Measurements from ENCODE around the gene KDM6B.
A peak's percentile ranks its signal among the peaks of the same experiment; 100 is the strongest.
"Not testable (repeated sequence)": the region's sequence is repeated elsewhere in the genome, so short reads cannot be mapped to it uniquely, and the experiment has no call there.

The KDM6B gene

GRCh38 chr17:7833795-7834541 lies at the start of gene KDM6B:
Gene KDM6B (plus strand): TSS chr17:7834217. CDS start chr17:7845555, 11,338 bp downstream.
- H3K4me1 Mint-ChIP-seq = peaks cover 53% of the 10 kb centered on the region
- no peaks in the 10 kb centered on the region for H3K9me3 Mint-ChIP-seq
- peak within 1 kb of the TSS; percentile 97 for H3K27ac Mint-ChIP-seq
- DNase-seq (ENCODE audit: low spot score in 2 of 2) = peak; percentile 82 to 95
- H3K36me3 Mint-ChIP-seq = peaks cover 36% of the 10 kb centered on the region
- peak; percentile 80 for ATAC-seq
- peak within 1 kb of the TSS; percentile 99 for H3K4me3 Mint-ChIP-seq

GRCh38 chr17:7786866-7787265 lies 47.2 kb upstream of the KDM6B start:
- H3K4me1 Mint-ChIP-seq = no peaks in the 10 kb centered on the region
- H3K9me3 Mint-ChIP-seq = no peaks in the 10 kb centered on the region
- H3K4me3 Mint-ChIP-seq = no peak overlapping the region
- H3K36me3 Mint-ChIP-seq = no peaks in the 10 kb centered on the region
- ATAC-seq = no peak
- DNase-seq (ENCODE audit: low spot score in 2 of 2) = no peak
- H3K27ac Mint-ChIP-seq = no peak overlapping the region

GRCh38 chr17:7789131-7789530 lies 44.9 kb upstream of the KDM6B start:
- Mint-ChIP-seq H3K36me3 (no peaks in the 10 kb centered on the region), H3K9me3 (no peaks in the 10 kb centered on the region), H3K27ac (peak overlapping the region; percentile 51), H3K4me3 (no peak overlapping the region), H3K4me1 (no peaks in the 10 kb centered on the region)
- DNase-seq (ENCODE audit: low spot score in 2 of 2) = no peak
- ATAC-seq = no peak

GRCh38 chr17:7790150-7790549 lies 43.9 kb upstream of the KDM6B start:
- no peak overlapping the region for H3K27ac Mint-ChIP-seq
- no peaks in the 10 kb centered on the region for H3K9me3 Mint-ChIP-seq
- DNase-seq (ENCODE audit: low spot score in 2 of 2) (no peak), ATAC-seq (no peak)
- H3K4me1 Mint-ChIP-seq = no peaks in the 10 kb centered on the region
- no peak overlapping the region for H3K4me3 Mint-ChIP-seq
- H3K36me3 Mint-ChIP-seq = no peaks in the 10 kb centered on the region

- no peak for DNase-seq (ENCODE audit: low spot score in 2 of 2)
- no peaks in the 10 kb centered on the region for H3K9me3 Mint-ChIP-seq
- no peaks in the 10 kb centered on the region for H3K36me3 Mint-ChIP-seq
- H3K4me3 Mint-ChIP-seq = no peak overlapping the region
- no peaks in the 10 kb centered on the region for H3K4me1 Mint-ChIP-seq
- ATAC-seq = no peak
- H3K27ac Mint-ChIP-seq = no peak overlapping the region
Observed at GRCh38 chr17:7792611-7793010, 41.4 kb upstream of the KDM6B start.

GRCh38 chr17:7794075-7794663 lies 39.8 kb upstream of the KDM6B start:
- DNase-seq (ENCODE audit: low spot score in 2 of 2) (no peak), ATAC-seq (no peak)
- Mint-ChIP-seq H3K27ac (no peak overlapping the region), H3K9me3 (no peaks in the 10 kb centered on the region), H3K4me3 (no peak overlapping the region), H3K4me1 (no peaks in the 10 kb centered on the region), H3K36me3 (no peaks in the 10 kb centered on the region)

- ATAC-seq (no peak), DNase-seq (ENCODE audit: low spot score in 2 of 2) (no peak)
- Mint-ChIP-seq H3K27ac (no peak overlapping the region), H3K4me1 (no peaks in the 10 kb centered on the region), H3K9me3 (no peaks in the 10 kb centered on the region), H3K36me3 (no peaks in the 10 kb centered on the region), H3K4me3 (no peak overlapping the region)
Observed at GRCh38 chr17:7797976-7798375, 36.0 kb upstream of the KDM6B start.

GRCh38 chr17:7798839-7799238 lies 35.2 kb upstream of the KDM6B start:
- Mint-ChIP-seq H3K4me1 (no peaks in the 10 kb centered on the region), H3K4me3 (no peak overlapping the region), H3K27ac (no peak overlapping the region), H3K9me3 (no peaks in the 10 kb centered on the region), H3K36me3 (no peaks in the 10 kb centered on the region)
- ATAC-seq = no peak
- no peak for DNase-seq (ENCODE audit: low spot score in 2 of 2)

- no peaks in the 10 kb centered on the region for H3K36me3 Mint-ChIP-seq
- no peak overlapping the region for H3K27ac Mint-ChIP-seq
- no peak for DNase-seq (ENCODE audit: low spot score in 2 of 2)
- no peak overlapping the region for H3K4me3 Mint-ChIP-seq
- no peaks in the 10 kb centered on the region for H3K9me3 Mint-ChIP-seq
- no peak for ATAC-seq
- H3K4me1 Mint-ChIP-seq = no peaks in the 10 kb centered on the region
Observed at GRCh38 chr17:7803981-7804380, 30.0 kb upstream of the KDM6B start.

GRCh38 chr17:7806587-7806986 lies 27.4 kb upstream of the KDM6B start:
- Mint-ChIP-seq H3K36me3 (no peaks in the 10 kb centered on the region), H3K4me3 (no peak overlapping the region), H3K4me1 (no peaks in the 10 kb centered on the region), H3K9me3 (no peaks in the 10 kb centered on the region), H3K27ac (no peak overlapping the region)
- DNase-seq (ENCODE audit: low spot score in 2 of 2) (no peak), ATAC-seq (no peak)

GRCh38 chr17:7807206-7807605 lies 26.8 kb upstream of the KDM6B start:
- no peaks in the 10 kb centered on the region for H3K36me3 Mint-ChIP-seq
- DNase-seq (ENCODE audit: low spot score in 2 of 2) (no peak), ATAC-seq (no peak)
- H3K4me1 Mint-ChIP-seq = no peaks in the 10 kb centered on the region
- H3K4me3 Mint-ChIP-seq = no peak overlapping the region
- H3K27ac Mint-ChIP-seq = no peak overlapping the region
- H3K9me3 Mint-ChIP-seq = no peaks in the 10 kb centered on the region

GRCh38 chr17:7809086-7809790 lies 24.8 kb upstream of the KDM6B start:
- Mint-ChIP-seq H3K4me3 (no peak overlapping the region), H3K36me3 (no peaks in the 10 kb centered on the region), H3K9me3 (no peaks in the 10 kb centered on the region), H3K4me1 (no peaks in the 10 kb centered on the region), H3K27ac (no peak overlapping the region)
- DNase-seq (ENCODE audit: low spot score in 2 of 2) (no peak), ATAC-seq (no peak)

GRCh38 chr17:7809791-7810343 lies 24.1 kb upstream of the KDM6B start:
- H3K4me3 Mint-ChIP-seq; ATAC-seq; H3K27ac Mint-ChIP-seq; H3K9me3 Mint-ChIP-seq; H3K4me1 Mint-ChIP-seq; H3K36me3 Mint-ChIP-seq; DNase-seq (ENCODE audit: low spot score in 2 of 2): not testable (repeated sequence)

- no peak overlapping the region for H3K27ac Mint-ChIP-seq
- DNase-seq (ENCODE audit: low spot score in 2 of 2) (no peak), ATAC-seq (no peak)
- H3K36me3 Mint-ChIP-seq = no peaks in the 10 kb centered on the region
- no peaks in the 10 kb centered on the region for H3K4me1 Mint-ChIP-seq
- no peak overlapping the region for H3K4me3 Mint-ChIP-seq
- H3K9me3 Mint-ChIP-seq = no peaks in the 10 kb centered on the region
Observed at GRCh38 chr17:7811251-7811650, 22.8 kb upstream of the KDM6B start.

GRCh38 chr17:7814969-7815368 lies 19.0 kb upstream of the KDM6B start:
- DNase-seq (ENCODE audit: low spot score in 2 of 2) (no peak), ATAC-seq (no peak)
- Mint-ChIP-seq H3K9me3 (no peaks in the 10 kb centered on the region), H3K4me1 (no peaks in the 10 kb centered on the region), H3K36me3 (no peaks in the 10 kb centered on the region), H3K4me3 (no peak overlapping the region), H3K27ac (no peak overlapping the region)

Measured in stimulated activated effector memory CD8-positive, alpha-beta T cell treated with anti-CD3 and anti-CD28 coated beads, Interleukin-12 subunit alpha, Interleukin-12 subunit beta, amount 100 ng/mL, for 72 hours (primary cell).